Hematopoietic multipotent progenitor cell treated with erythropoietin and hydrocortisone succinate and interleukin-3 and kit ligand, for 8 days (in vitro differentiated cells): ENCODE data around the gene CIPC.
A peak's percentile ranks its signal among the peaks of the same experiment; 100 is the strongest.

Experiments used
- DNase-seq: peaks from one replicate; pipeline ENCODE4 v3.0.0-alpha.2; 2015

The CIPC gene

GRCh38 chr14:77103951-77104350 lies 5.9 kb downstream of the CIPC start:
- no peak for DNase-seq

GRCh38 chr14:77104393-77104792 lies 6.3 kb downstream of the CIPC start:
- DNase-seq = no peak

- DNase-seq = no peak
Measured at GRCh38 chr14:77105145-77105939, 7.3 kb downstream of the CIPC start.

- no peak for DNase-seq
Measured at GRCh38 chr14:77106666-77107065, 8.6 kb downstream of the CIPC start.

GRCh38 chr14:77107228-77107627 lies 9.2 kb downstream of the CIPC start:
- DNase-seq = no peak

GRCh38 chr14:77108753-77109152 lies 10.7 kb downstream of the CIPC start:
- DNase-seq = no peak

GRCh38 chr14:77109656-77110055 lies 11.6 kb downstream of the CIPC start:
- DNase-seq = no peak

- DNase-seq = no peak
Measured at GRCh38 chr14:77110286-77110685, 12.2 kb downstream of the CIPC start.

GRCh38 chr14:77111021-77111420 lies 13.0 kb downstream of the CIPC start:
- DNase-seq = no peak

- no peak for DNase-seq
Measured at GRCh38 chr14:77113644-77114043, 15.6 kb downstream of the CIPC start.

GRCh38 chr14:77114609-77115008 lies 16.6 kb downstream of the CIPC start:
- no peak for DNase-seq

- no peak for DNase-seq
Measured at GRCh38 chr14:77116172-77116817, 18.2 kb downstream of the CIPC start.

GRCh38 chr14:77119851-77120250 lies 21.8 kb downstream of the CIPC start:
- no peak for DNase-seq

- no peak for DNase-seq
Measured at GRCh38 chr14:77120771-77121743, 23.0 kb downstream of the CIPC start.

- no peak for DNase-seq
Measured at GRCh38 chr14:77122526-77123125, 24.6 kb downstream of the CIPC start.

- DNase-seq = no peak
Measured at GRCh38 chr14:77123381-77124325, 25.6 kb downstream of the CIPC start.

GRCh38 chr14:77124345-77125280 lies 26.6 kb downstream of the CIPC start:
- DNase-seq = peak; percentile 34

- no peak for DNase-seq
Measured at GRCh38 chr14:77125281-77125801, 27.3 kb downstream of the CIPC start.

- no peak for DNase-seq
Measured at GRCh38 chr14:77125823-77126325, 27.8 kb downstream of the CIPC start.

GRCh38 chr14:77126461-77126990 lies 28.5 kb downstream of the CIPC start:
- DNase-seq = no peak
